SK-N-SH treated with all-trans-retinoic acid at 6 μM for 48 hours (cell line): ENCODE measurements around the gene TROAP.

Experiments used
- ATAC-seq: fragments of 200-7000 bp; cut with Tn5 transposase; 3 replicates; pipeline ENCODE4 v1.9.1; 2020; ENCODE audit warnings: mild to moderate bottlenecking, moderate library complexity
- ARNTL ChIP-seq: fragments of 450-650 bp; formaldehyde crosslinking; IDR thresholded peaks from 2 replicates; pipeline ENCODE4 v1.5.0; 2020; ENCODE audit warnings: low read depth, mild to moderate bottlenecking, moderate library complexity, borderline replicate concordance
- BACH2 ChIP-seq: fragments of 250-450 bp; sonication (Bioruptor Pico); IDR thresholded peaks from 2 replicates; pipeline ENCODE4 v1.9.0; 2021; ENCODE audit warnings: mild to moderate bottlenecking, borderline replicate concordance
- CSDC2 ChIP-seq: fragments of 250-450 bp; sonication (Bioruptor Pico); IDR thresholded peaks from 2 replicates; pipeline ENCODE4 v1.5.0; 2020; ENCODE audit warnings: mild to moderate bottlenecking, moderate library complexity
- ESRRG ChIP-seq: fragments of 250-450 bp; sonication (Bioruptor Pico); IDR thresholded peaks from 2 replicates; pipeline ENCODE4 v1.6.1; 2021; ENCODE audit warnings: mild to moderate bottlenecking
- GLIS3 ChIP-seq: fragments of 250-450 bp; sonication (Bioruptor Pico); IDR thresholded peaks from 2 replicates; pipeline ENCODE4 v1.5.0; 2020; ENCODE audit warnings: mild to moderate bottlenecking, moderate library complexity
- OSR1 ChIP-seq: fragments of 250-450 bp; sonication (Bioruptor Pico); IDR thresholded peaks from 2 replicates; pipeline ENCODE4 v1.8.0; 2022; ENCODE audit warnings: moderate library complexity, mild to moderate bottlenecking, inconsistent platforms
- PPARA ChIP-seq: fragments of 250-450 bp; sonication (Bioruptor Pico); IDR thresholded peaks from 2 replicates; pipeline ENCODE4 v1.5.0; 2020; ENCODE audit warnings: mild to moderate bottlenecking, borderline replicate concordance
- RARB ChIP-seq: fragments of 250-450 bp; sonication (Bioruptor Pico); IDR thresholded peaks from 2 replicates; pipeline ENCODE4 v1.8.0; 2021; ENCODE audit warnings: mild to moderate bottlenecking, moderate library complexity
- SNAI2 ChIP-seq: fragments of 250-450 bp; sonication (Bioruptor Pico); IDR thresholded peaks from 2 replicates; pipeline ENCODE4 v1.5.0; 2020; ENCODE audit warnings: mild to moderate bottlenecking, moderate library complexity
- TCF4 ChIP-seq: fragments of 250-450 bp; sonication (Bioruptor Pico); IDR thresholded peaks from 2 replicates; pipeline ENCODE4 v1.8.0; 2021; ENCODE audit warnings: mild to moderate bottlenecking, moderate library complexity, borderline replicate concordance
- TOX ChIP-seq: fragments of 250-450 bp; sonication (Bioruptor Pico); IDR thresholded peaks from 2 replicates; pipeline ENCODE4 v1.8.0; 2021; ENCODE audit warnings: mild to moderate bottlenecking, moderate library complexity, borderline replicate concordance
- ZC3H10 ChIP-seq: fragments of 250-450 bp; sonication (Bioruptor Pico); IDR thresholded peaks from 2 replicates; pipeline ENCODE4 v1.5.1; 2021; ENCODE audit warnings: mild to moderate bottlenecking, moderate library complexity
- ZFP3 ChIP-seq: fragments of 250-450 bp; sonication (Bioruptor Pico); IDR thresholded peaks from 2 replicates; pipeline ENCODE4 v1.5.0; 2020; ENCODE audit warnings: mild to moderate bottlenecking, moderate library complexity
- ZFP30 ChIP-seq: fragments of 450-650 bp; formaldehyde crosslinking; IDR thresholded peaks from 2 replicates; pipeline ENCODE4 v1.5.0; 2022; ENCODE audit warnings: mild to moderate bottlenecking, moderate library complexity
- ZNF565 ChIP-seq: fragments of 450-650 bp; formaldehyde crosslinking; conservative IDR thresholded peaks from 2 replicates; pipeline ENCODE4 v1.5.0; 2020; ENCODE audit warnings: low read depth, mild to moderate bottlenecking, moderate library complexity
- ZNF70 ChIP-seq: fragments of 450-650 bp; formaldehyde crosslinking; IDR thresholded peaks from 2 replicates; pipeline ENCODE4 v1.5.0; 2020; ENCODE audit warnings: mild to moderate bottlenecking, moderate library complexity
- ZNF8 ChIP-seq: fragments of 450-650 bp; formaldehyde crosslinking; IDR thresholded peaks from 2 replicates; pipeline ENCODE4 v1.5.0; 2020; ENCODE audit warnings: mild to moderate bottlenecking, moderate library complexity
- TF ChIP-seq, protein P1 (sequence below): fragments of 250-450 bp; sonication (Bioruptor Pico); IDR thresholded peaks from 2 replicates; pipeline ENCODE4 v1.5.1; 2021; ENCODE audit warnings: mild to moderate bottlenecking, moderate library complexity
- TF ChIP-seq, protein P2 (sequence below): fragments of 250-450 bp; sonication (Bioruptor Pico); IDR thresholded peaks from 2 replicates; pipeline ENCODE4 v1.5.0; 2020; ENCODE audit warnings: mild to moderate bottlenecking, moderate library complexity
- TF ChIP-seq, protein P3 (sequence below): fragments of 250-450 bp; sonication (Bioruptor Pico); IDR thresholded peaks from 2 replicates; pipeline ENCODE4 v1.5.1; 2020; ENCODE audit warnings: low read depth, mild to moderate bottlenecking, moderate library complexity
- TF ChIP-seq, protein P4 (sequence below): fragments of 250-450 bp; sonication (Bioruptor Pico); IDR thresholded peaks from 2 replicates; pipeline ENCODE4 v1.8.0; 2021; ENCODE audit warnings: low read depth, mild to moderate bottlenecking, moderate library complexity, borderline replicate concordance

Gene TROAP

GRCh38 chr12:49283541-49284429, 39.3 kb upstream of the TROAP start (continued):
- TF ChIP-seq, protein P1, sequence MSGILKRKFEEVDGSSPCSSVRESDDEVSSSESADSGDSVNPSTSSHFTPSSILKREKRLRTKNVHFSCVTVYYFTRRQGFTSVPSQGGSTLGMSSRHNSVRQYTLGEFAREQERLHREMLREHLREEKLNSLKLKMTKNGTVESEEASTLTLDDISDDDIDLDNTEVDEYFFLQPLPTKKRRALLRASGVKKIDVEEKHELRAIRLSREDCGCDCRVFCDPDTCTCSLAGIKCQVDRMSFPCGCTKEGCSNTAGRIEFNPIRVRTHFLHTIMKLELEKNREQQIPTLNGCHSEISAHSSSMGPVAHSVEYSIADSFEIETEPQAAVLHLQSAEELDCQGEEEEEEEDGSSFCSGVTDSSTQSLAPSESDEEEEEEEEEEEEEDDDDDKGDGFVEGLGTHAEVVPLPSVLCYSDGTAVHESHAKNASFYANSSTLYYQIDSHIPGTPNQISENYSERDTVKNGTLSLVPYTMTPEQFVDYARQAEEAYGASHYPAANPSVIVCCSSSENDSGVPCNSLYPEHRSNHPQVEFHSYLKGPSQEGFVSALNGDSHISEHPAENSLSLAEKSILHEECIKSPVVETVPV, result no peak
- TF ChIP-seq SNAI2 (CRISPR knock-in tag) (no peak), CSDC2 (no peak), RARB (CRISPR knock-in tag) (no peak), ZFP3 (CRISPR knock-in tag) (no peak), OSR1 (no peak), BACH2 (CRISPR knock-in tag) (no peak)

DNA sequence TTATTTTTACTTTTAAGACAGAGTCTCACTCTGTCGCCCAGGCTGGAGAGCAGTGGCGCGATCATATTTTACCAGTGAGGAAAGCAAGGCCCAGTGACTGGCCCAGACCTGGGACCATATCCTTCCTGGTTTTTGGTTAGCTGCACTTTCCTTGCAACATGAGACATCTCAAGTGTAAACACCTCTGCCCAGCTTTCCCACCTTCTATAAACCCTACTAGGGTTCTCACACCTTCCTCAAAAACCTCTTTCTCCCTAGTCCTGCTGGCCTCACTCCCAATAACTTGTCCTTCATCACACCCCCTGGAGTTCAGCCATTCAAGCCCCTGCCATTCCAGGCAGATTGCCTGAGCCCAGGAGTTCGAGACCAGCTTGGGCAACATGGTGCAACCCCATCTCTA, 38.4 kb upstream of the TROAP start:
- no peak for ATAC-seq
- TF ChIP-seq ZNF8, result no peak
- TF ChIP-seq, protein P1, result no peak
- TF ChIP-seq OSR1, result no peak
- TF ChIP-seq GLIS3 (CRISPR knock-in tag), result no peak
- no peak for TF ChIP-seq SNAI2 (CRISPR knock-in tag)
- TF ChIP-seq PPARA (CRISPR knock-in tag), result no peak
- no peak for TF ChIP-seq ARNTL (CRISPR knock-in tag)
- TF ChIP-seq ZC3H10, result no peak
- no peak for TF ChIP-seq RARB (CRISPR knock-in tag)
- TF ChIP-seq TCF4 (CRISPR knock-in tag), result no peak
- TF ChIP-seq ESRRG (CRISPR knock-in tag), result no peak
- no peak for TF ChIP-seq ZNF565 (CRISPR knock-in tag)
- no peak for TF ChIP-seq ZNF70
- TF ChIP-seq, protein P2, sequence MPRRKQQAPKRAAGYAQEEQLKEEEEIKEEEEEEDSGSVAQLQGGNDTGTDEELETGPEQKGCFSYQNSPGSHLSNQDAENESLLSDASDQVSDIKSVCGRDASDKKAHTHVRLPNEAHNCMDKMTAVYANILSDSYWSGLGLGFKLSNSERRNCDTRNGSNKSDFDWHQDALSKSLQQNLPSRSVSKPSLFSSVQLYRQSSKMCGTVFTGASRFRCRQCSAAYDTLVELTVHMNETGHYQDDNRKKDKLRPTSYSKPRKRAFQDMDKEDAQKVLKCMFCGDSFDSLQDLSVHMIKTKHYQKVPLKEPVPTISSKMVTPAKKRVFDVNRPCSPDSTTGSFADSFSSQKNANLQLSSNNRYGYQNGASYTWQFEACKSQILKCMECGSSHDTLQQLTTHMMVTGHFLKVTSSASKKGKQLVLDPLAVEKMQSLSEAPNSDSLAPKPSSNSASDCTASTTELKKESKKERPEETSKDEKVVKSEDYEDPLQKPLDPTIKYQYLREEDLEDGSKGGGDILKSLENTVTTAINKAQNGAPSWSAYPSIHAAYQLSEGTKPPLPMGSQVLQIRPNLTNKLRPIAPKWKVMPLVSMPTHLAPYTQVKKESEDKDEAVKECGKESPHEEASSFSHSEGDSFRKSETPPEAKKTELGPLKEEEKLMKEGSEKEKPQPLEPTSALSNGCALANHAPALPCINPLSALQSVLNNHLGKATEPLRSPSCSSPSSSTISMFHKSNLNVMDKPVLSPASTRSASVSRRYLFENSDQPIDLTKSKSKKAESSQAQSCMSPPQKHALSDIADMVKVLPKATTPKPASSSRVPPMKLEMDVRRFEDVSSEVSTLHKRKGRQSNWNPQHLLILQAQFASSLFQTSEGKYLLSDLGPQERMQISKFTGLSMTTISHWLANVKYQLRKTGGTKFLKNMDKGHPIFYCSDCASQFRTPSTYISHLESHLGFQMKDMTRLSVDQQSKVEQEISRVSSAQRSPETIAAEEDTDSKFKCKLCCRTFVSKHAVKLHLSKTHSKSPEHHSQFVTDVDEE, result no peak
- TF ChIP-seq CSDC2, result no peak
- TF ChIP-seq ZFP30 (CRISPR knock-in tag), result no peak

- TF ChIP-seq, protein P3, sequence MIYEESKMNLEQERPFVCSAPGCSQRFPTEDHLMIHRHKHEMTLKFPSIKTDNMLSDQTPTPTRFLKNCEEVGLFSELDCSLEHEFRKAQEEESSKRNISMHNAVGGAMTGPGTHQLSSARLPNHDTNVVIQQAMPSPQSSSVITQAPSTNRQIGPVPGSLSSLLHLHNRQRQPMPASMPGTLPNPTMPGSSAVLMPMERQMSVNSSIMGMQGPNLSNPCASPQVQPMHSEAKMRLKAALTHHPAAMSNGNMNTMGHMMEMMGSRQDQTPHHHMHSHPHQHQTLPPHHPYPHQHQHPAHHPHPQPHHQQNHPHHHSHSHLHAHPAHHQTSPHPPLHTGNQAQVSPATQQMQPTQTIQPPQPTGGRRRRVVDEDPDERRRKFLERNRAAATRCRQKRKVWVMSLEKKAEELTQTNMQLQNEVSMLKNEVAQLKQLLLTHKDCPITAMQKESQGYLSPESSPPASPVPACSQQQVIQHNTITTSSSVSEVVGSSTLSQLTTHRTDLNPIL, result no peak
- no peak for TF ChIP-seq CSDC2
- no peak for ATAC-seq
Measured at GRCh38 chr12:49287876-49288275, 35.2 kb upstream of the TROAP start.

DNA sequence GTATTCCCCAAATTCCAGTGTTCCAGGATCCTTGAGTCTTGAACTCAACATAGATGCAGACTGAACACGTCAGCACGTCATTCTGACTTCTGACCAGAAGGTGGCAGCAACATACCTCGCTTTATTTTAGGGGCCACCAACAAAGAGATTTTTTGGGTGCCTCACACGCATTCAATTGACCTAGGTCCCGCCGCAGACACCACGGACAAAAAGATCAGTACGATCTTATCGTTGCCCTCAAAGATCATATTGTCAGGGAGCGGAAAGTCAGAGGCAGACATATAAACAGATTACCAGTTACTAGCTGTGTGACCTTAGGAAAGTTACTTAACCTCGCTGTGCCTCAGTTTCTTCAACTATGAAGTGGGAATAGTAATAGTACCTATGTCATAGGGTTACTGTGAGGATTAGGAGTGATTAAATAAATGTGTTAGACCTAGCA, 34.6 kb upstream of the TROAP start:
- TF ChIP-seq, protein P1, result no peak
- TF ChIP-seq, protein P2, result no peak
- TF ChIP-seq ZC3H10, result no peak
- TF ChIP-seq TOX, result no peak
- no peak for TF ChIP-seq ZFP3 (CRISPR knock-in tag)
- TF ChIP-seq, protein P4, sequence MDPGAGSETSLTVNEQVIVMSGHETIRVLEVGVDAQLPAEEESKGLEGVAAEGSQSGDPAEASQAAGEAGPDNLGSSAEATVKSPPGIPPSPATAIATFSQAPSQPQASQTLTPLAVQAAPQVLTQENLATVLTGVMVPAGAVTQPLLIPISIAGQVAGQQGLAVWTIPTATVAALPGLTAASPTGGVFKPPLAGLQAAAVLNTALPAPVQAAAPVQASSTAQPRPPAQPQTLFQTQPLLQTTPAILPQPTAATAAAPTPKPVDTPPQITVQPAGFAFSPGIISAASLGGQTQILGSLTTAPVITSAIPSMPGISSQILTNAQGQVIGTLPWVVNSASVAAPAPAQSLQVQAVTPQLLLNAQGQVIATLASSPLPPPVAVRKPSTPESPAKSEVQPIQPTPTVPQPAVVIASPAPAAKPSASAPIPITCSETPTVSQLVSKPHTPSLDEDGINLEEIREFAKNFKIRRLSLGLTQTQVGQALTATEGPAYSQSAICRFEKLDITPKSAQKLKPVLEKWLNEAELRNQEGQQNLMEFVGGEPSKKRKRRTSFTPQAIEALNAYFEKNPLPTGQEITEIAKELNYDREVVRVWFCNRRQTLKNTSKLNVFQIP (CRISPR knock-in tag), result no peak
- no peak for TF ChIP-seq BACH2 (CRISPR knock-in tag)
- no peak for TF ChIP-seq ZNF565 (CRISPR knock-in tag)
- TF ChIP-seq CSDC2, result no peak
- no peak for TF ChIP-seq SNAI2 (CRISPR knock-in tag)
- ATAC-seq, result peak; percentile 58
